CD14-positive monocyte (primary cell): Measurements from ENCODE around the gene PPP1R12B. TPM values are rescaled to one million over a fixed set of nuclear protein-coding genes. Genes with fewer than 3 reads are reported as not detected.

Source experiments
- DNase-seq, 3 donors: peaks; one replicate each; pipeline ENCODE4 v3.0.0-alpha.2; 2011 to 2022
- H2AFZ ChIP-seq: 2 replicates; pipeline ENCODE4 v1.6.0; 2012; ENCODE audit warnings: mild to moderate bottlenecking, low read depth, low read length, inconsistent platforms; ENCODE audit not compliant: insufficient read depth, poor library complexity, severe bottlenecking
- H3K27ac ChIP-seq, 2 donors: 1 replicate in 1 of 2; 2 replicates in 1 of 2; pipeline ENCODE4 v1.5.1; 2012 to 2013; ENCODE audit warnings: low read length in 2 of 2, control low read depth in 1 of 2, inconsistent platforms in 1 of 2, low read depth in 1 of 2, mild to moderate bottlenecking in 1 of 2
- H3K27me3 ChIP-seq, 2 donors: one replicate each; pipeline versions ENCODE4 v1.6.0 to v1.6.1; 2011 to 2013; ENCODE audit warnings: low read length in 2 of 2; ENCODE audit not compliant: control insufficient read depth in 2 of 2, insufficient read depth in 2 of 2
- H3K36me3 ChIP-seq, 2 donors: replicated peaks in 1 of 2; 1 replicate in 1 of 2; 2 replicates in 1 of 2; pipeline versions ENCODE4 v1.5.1 to v1.6.1; 2012 to 2013; ENCODE audit warnings: low read length in 2 of 2, control low read depth in 1 of 2, inconsistent platforms in 1 of 2, mild to moderate bottlenecking in 1 of 2; ENCODE audit not compliant: insufficient read depth in 2 of 2, control insufficient read depth in 1 of 2
- H3K4me1 ChIP-seq, 2 donors: 1 replicate in 1 of 2; 2 replicates in 1 of 2; pipeline versions ENCODE4 v1.5.1 to v1.6.1; 2012 to 2013; ENCODE audit warnings: low read length in 2 of 2, control low read depth in 1 of 2, inconsistent platforms in 1 of 2, mild to moderate bottlenecking in 1 of 2, moderate library complexity in 1 of 2; ENCODE audit not compliant: insufficient read depth in 2 of 2, control insufficient read depth in 1 of 2
- H3K4me2 ChIP-seq: replicated peaks from 2 replicates; pipeline ENCODE3; 2012; ENCODE audit warnings: low read length, moderate library complexity, mild to moderate bottlenecking; ENCODE audit not compliant: poor library complexity, severe bottlenecking; ENCODE audit errors: extremely low read depth
- H3K4me3 ChIP-seq, 3 experiments: fragments of 200-600 bp in 1 of 3; sonication (generic) in 1 of 3; replicated peaks in 1 of 3; 1 replicate in 2 of 3; 2 replicates in 1 of 3; pipeline ENCODE4 v1.5.1; 2011 to 2013; ENCODE audit warnings: low read length in 3 of 3, mild to moderate bottlenecking in 3 of 3, control low read depth in 2 of 3, low read depth in 2 of 3, inconsistent platforms in 1 of 3, moderate library complexity in 1 of 3
- H3K79me2 ChIP-seq: 2 replicates; pipeline ENCODE4 v1.6.0; 2012; ENCODE audit warnings: mild to moderate bottlenecking, control low read depth, inconsistent platforms, low read length, moderate library complexity; ENCODE audit not compliant: insufficient read depth
- H3K9ac ChIP-seq: 2 replicates; pipeline ENCODE4 v1.6.0; 2017; ENCODE audit warnings: low read length, mild to moderate bottlenecking; ENCODE audit not compliant: insufficient read depth, poor library complexity, severe bottlenecking
- H3K9me3 ChIP-seq, 2 donors: replicated peaks in 1 of 2; 1 replicate in 1 of 2; 2 replicates in 1 of 2; pipeline versions ENCODE4 v1.5.1 to v1.6.1; 2012 to 2013; ENCODE audit warnings: low read length in 2 of 2, control low read depth in 1 of 2; ENCODE audit not compliant: control insufficient read depth in 1 of 2, insufficient read depth in 1 of 2
- H4K20me1 ChIP-seq: 2 replicates; pipeline ENCODE4 v1.6.0; 2012; ENCODE audit warnings: mild to moderate bottlenecking, low read length, control low read depth, moderate library complexity; ENCODE audit not compliant: insufficient read depth
- H3K27ac Mint-ChIP-seq, 7 donors: one replicate each; pipeline ENCODE4 v1.8.0; 2020; ENCODE audit warnings: mild to moderate bottlenecking in 7 of 7, mixed read lengths in 7 of 7, moderate library complexity in 6 of 7, inconsistent platforms in 2 of 7
- H3K27me3 Mint-ChIP-seq, 3 donors: one replicate each; pipeline ENCODE4 v1.8.0; 2021 to 2022; ENCODE audit warnings: low read depth in 3 of 3, mild to moderate bottlenecking in 3 of 3, mixed read lengths in 3 of 3, moderate library complexity in 3 of 3, inconsistent platforms in 1 of 3
- H3K36me3 Mint-ChIP-seq, 2 donors: one replicate each; pipeline ENCODE4 v1.8.0; 2020; ENCODE audit warnings: mixed read lengths in 2 of 2, inconsistent platforms in 1 of 2, mild to moderate bottlenecking in 1 of 2
- H3K4me1 Mint-ChIP-seq: one replicate; pipeline ENCODE4 v1.8.0; 2020; ENCODE audit warnings: mild to moderate bottlenecking, mixed read lengths
- H3K4me3 Mint-ChIP-seq, 2 donors: one replicate each; pipeline ENCODE4 v1.8.0; 2020; ENCODE audit warnings: mild to moderate bottlenecking in 2 of 2, mixed read lengths in 2 of 2, moderate library complexity in 1 of 2
- H3K9me3 Mint-ChIP-seq, 7 donors: one replicate each; pipeline ENCODE4 v1.8.0; 2020 to 2022; ENCODE audit warnings: mixed read lengths in 7 of 7, mild to moderate bottlenecking in 6 of 7, moderate library complexity in 6 of 7, inconsistent platforms in 2 of 7
- CTCF ChIP-seq: fragments of 200-600 bp; IDR thresholded peaks from one replicate; pipeline ENCODE4 v1.8.0; 2022; ENCODE audit warnings: antibody characterized with exemption, mild to moderate bottlenecking
- WGBS: methylation state at CpG from one replicate; pipeline ENCODE4 v1.1.5; 2013; ENCODE audit warnings: missing lambda C conversion rate; ENCODE audit not compliant: insufficient coverage; 5-methylcytosine and 5-hydroxymethylcytosine counted together
- intact Hi-C, 2 donors: fragments of 100-400 bp; cut with micrococcal nuclease; formaldehyde crosslinking; loops; one replicate each; pipeline versions ENCODE4 v1.15.0 to v1.15.1; 2023
- polyA minus RNA-seq: library from RNA; depleted of rRNA, polyadenylated mRNA; stranded (reverse); fragments of >200 nt; gene quantifications from 2 replicates; pipeline ENCODE4 v1.2.3, GENCODE V29; 2012
- polyA plus RNA-seq, 3 donors: library from polyadenylated mRNA; depleted of rRNA in 1 of 3; unstranded in 2 of 3; stranded (reverse) in 1 of 3; fragments of 300-500 nt in 2 of 3; fragments of >200 nt in 1 of 3; fragmentation: Illumina TruSeq in 2 of 3; gene quantifications; 1 replicate in 2 of 3; 2 replicates in 1 of 3; pipeline ENCODE4 v1.2.3, GENCODE V29; 2012 to 2021
- total RNA-seq, 12 experiments: library from RNA in 1 of 12; stranded (reverse) in 1 of 12; fragments of 120-200 nt in 1 of 12; gene quantifications; one replicate each; pipeline ENCODE4 v1.2.4 and lab custom pipeline; 2013 to 2026; ENCODE audit warnings: mixed read lengths in 6 of 12, inconsistent platforms in 1 of 12

The PPP1R12B gene, protein sequence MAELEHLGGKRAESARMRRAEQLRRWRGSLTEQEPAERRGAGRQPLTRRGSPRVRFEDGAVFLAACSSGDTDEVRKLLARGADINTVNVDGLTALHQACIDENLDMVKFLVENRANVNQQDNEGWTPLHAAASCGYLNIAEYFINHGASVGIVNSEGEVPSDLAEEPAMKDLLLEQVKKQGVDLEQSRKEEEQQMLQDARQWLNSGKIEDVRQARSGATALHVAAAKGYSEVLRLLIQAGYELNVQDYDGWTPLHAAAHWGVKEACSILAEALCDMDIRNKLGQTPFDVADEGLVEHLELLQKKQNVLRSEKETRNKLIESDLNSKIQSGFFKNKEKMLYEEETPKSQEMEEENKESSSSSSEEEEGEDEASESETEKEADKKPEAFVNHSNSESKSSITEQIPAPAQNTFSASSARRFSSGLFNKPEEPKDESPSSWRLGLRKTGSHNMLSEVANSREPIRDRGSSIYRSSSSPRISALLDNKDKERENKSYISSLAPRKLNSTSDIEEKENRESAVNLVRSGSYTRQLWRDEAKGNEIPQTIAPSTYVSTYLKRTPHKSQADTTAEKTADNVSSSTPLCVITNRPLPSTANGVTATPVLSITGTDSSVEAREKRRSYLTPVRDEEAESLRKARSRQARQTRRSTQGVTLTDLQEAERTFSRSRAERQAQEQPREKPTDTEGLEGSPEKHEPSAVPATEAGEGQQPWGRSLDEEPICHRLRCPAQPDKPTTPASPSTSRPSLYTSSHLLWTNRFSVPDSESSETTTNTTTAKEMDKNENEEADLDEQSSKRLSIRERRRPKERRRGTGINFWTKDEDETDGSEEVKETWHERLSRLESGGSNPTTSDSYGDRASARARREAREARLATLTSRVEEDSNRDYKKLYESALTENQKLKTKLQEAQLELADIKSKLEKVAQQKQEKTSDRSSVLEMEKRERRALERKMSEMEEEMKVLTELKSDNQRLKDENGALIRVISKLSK
- total RNA-seq (2013), result 11.5 TPM
- polyA plus RNA-seq (10 to 100 TPM in 1 of 3 donors, 1 to 10 TPM in 2; 1.3 to 12.2 (median 1.7) TPM), polyA minus RNA-seq (34.5 and 38.1 TPM in 2 replicates), total RNA-seq (lab: John Stamatoyannopoulos, UW) (7.8 to 51.9 (median 24.9) reads per million in 11 experiments)

DNA sequence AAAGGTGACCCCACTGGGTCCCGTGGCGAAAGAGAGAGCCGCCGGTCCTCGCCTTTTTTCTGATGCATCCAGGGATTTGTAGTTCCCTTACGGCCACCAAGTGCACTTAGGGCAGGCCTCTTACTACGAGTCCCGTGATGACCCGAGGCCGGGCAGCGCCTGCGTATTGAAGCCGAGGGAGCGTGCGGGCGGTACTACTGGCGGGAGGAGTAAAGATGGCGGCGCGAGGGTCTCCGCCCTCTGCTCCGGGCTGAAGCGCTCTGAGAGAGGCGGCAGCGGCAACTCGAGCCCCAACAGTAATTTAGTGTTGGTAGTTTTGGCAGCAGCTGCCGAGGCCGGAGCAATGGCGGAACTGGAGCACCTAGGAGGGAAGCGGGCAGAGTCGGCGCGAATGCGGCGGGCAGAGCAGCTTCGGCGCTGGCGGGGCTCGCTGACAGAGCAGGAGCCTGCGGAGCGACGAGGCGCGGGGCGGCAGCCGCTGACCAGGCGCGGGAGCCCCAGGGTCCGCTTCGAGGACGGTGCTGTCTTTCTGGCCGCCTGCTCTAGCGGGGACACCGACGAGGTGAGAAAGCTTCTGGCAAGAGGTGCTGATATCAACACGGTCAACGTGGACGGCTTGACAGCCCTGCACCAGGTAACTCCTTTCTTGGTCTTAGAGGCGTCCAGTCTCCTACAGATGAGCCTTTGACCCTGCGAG, at the start of gene PPP1R12B:
PPP1R12B (plus strand) TSS at position 191 of the 697 bp plus-strand sequence; CDS start at position 344, 153 bp downstream.
- Histone ChIP-seq H3K79me2 (peaks cover 51% of the 10 kb centered on the region), H3K27me3 (no peaks in the 10 kb centered on the region), H3K4me3 (peak within 1 kb of the TSS; percentile 71 to 97 (median 94)), H2AFZ (peak within 1 kb of the TSS; percentile 95), H4K20me1 (peaks cover 20% of the 10 kb centered on the region), H3K36me3 (no peaks in the 10 kb centered on the region), H3K9me3 (no peaks in the 10 kb centered on the region), H3K4me2 (peak within 1 kb of the TSS; percentile 80), H3K27ac (peak within 1 kb of the TSS; percentile 81 to 95), H3K9ac (peak within 1 kb of the TSS; percentile 92), H3K4me1 (peaks cover 22 to 27% of the 10 kb centered on the region in 2 donors)
- no peak for TF ChIP-seq CTCF
- Mint-ChIP-seq H3K9me3 (no peaks in the 10 kb centered on the region), H3K27ac (peak within 1 kb of the TSS; percentile 90 to 97 (median 94)), H3K4me3 (peak within 1 kb of the TSS; percentile 94 to 97), H3K27me3 (peaks cover 0 to 3% (median 1%) of the 10 kb centered on the region in 3 donors), H3K4me1 (peaks cover 37% of the 10 kb centered on the region), H3K36me3 (peaks cover 0 to 4% of the 10 kb centered on the region in 2 donors)
- WGBS, result under 1% methylated on average over 60 of the region's 60 CpGs
- DNase-seq, result peak; percentile 97 to 99 (median 97)
- intact Hi-C loops, result loop anchor here in 1 of 2 donors (10.0 kb wide), 1 partner anchor 536 kb away; the partner anchor contains the start of gene RABIF
